C4-2B (cell line): ENCODE measurements around the gene OR4F15.

Experiments used
- ZFX ChIP-seq: fragments of 450-650 bp; IDR thresholded peaks from 2 replicates; pipeline ENCODE4 v1.6.1; 2017
- TF ChIP-seq, protein P1 (sequence below): fragments of 450-650 bp; conservative IDR thresholded peaks from 2 replicates; pipeline ENCODE4 v1.5.1; 2017; ENCODE audit warnings: mild to moderate bottlenecking

- TF ChIP-seq, protein P1, sequence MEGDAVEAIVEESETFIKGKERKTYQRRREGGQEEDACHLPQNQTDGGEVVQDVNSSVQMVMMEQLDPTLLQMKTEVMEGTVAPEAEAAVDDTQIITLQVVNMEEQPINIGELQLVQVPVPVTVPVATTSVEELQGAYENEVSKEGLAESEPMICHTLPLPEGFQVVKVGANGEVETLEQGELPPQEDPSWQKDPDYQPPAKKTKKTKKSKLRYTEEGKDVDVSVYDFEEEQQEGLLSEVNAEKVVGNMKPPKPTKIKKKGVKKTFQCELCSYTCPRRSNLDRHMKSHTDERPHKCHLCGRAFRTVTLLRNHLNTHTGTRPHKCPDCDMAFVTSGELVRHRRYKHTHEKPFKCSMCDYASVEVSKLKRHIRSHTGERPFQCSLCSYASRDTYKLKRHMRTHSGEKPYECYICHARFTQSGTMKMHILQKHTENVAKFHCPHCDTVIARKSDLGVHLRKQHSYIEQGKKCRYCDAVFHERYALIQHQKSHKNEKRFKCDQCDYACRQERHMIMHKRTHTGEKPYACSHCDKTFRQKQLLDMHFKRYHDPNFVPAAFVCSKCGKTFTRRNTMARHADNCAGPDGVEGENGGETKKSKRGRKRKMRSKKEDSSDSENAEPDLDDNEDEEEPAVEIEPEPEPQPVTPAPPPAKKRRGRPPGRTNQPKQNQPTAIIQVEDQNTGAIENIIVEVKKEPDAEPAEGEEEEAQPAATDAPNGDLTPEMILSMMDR: no peak
- no peak for TF ChIP-seq ZFX
Measured at GRCh38 chr15:101795455-101795854, 16.5 kb upstream of the OR4F15 start.
